ENCODE results near the gene ZBTB16. TPM values are rescaled to one million over a fixed set of nuclear protein-coding genes. Genes with fewer than 3 reads are reported as not detected.

The ZBTB16 gene
- polyA plus RNA-seq, 1 donor: 2.8 TPM

GRCh38 chr11:114105611-114106010 is 46.1 kb downstream of the ZBTB16 start:
- 0% methylated on average over 1 of the region's 3 CpGs for WGBS (ENCODE audit: insufficient coverage, low lambda C conversion rate)
- DNase-seq: no peak
- Histone ChIP-seq H3K27ac (ENCODE audit: low read length) (no peak overlapping the region), H3K9me3 (ENCODE audit: control insufficient read depth, low read depth, low read length) (no peaks in the 10 kb centered on the region), H3K36me3 (ENCODE audit: control insufficient read depth, insufficient read depth, low read length) (no peaks in the 10 kb centered on the region), H3K4me3 (ENCODE audit: low read length) (no peak overlapping the region), H3K27me3 (ENCODE audit: control insufficient read depth, insufficient read depth, low read length) (no peaks in the 10 kb centered on the region), H3K4me1 (ENCODE audit: control insufficient read depth, insufficient read depth, low read length) (no peaks in the 10 kb centered on the region)

- Histone ChIP-seq H3K4me3 (ENCODE audit: low read length) (no peak overlapping the region), H3K9me3 (ENCODE audit: control insufficient read depth, low read depth, low read length) (no peaks in the 10 kb centered on the region), H3K4me1 (ENCODE audit: control insufficient read depth, insufficient read depth, low read length) (no peaks in the 10 kb centered on the region), H3K27me3 (ENCODE audit: control insufficient read depth, insufficient read depth, low read length) (no peaks in the 10 kb centered on the region), H3K27ac (ENCODE audit: low read length) (no peak overlapping the region), H3K36me3 (ENCODE audit: control insufficient read depth, insufficient read depth, low read length) (no peaks in the 10 kb centered on the region)
- WGBS (ENCODE audit: insufficient coverage, low lambda C conversion rate): 100% methylated on average over 1 of the region's 8 CpGs
- no peak for DNase-seq
These were observed 46.5 kb downstream of the ZBTB16 start for GRCh38 chr11:114106047-114106446.

- no peaks in the 10 kb centered on the region for H3K4me1 ChIP-seq (ENCODE audit: control insufficient read depth, insufficient read depth, low read length)
- DNase-seq: no peak
- 100% methylated on average over 1 of the region's 6 CpGs for WGBS (ENCODE audit: insufficient coverage, low lambda C conversion rate)
These were observed 47.5 kb downstream of the ZBTB16 start for GRCh38 chr11:114106986-114107385.

GRCh38 chr11:114108501-114109205 is 49.1 kb downstream of the ZBTB16 start:
- H3K36me3 ChIP-seq (ENCODE audit: control insufficient read depth, insufficient read depth, low read length): no peaks in the 10 kb centered on the region
- no peaks in the 10 kb centered on the region for H3K4me1 ChIP-seq (ENCODE audit: control insufficient read depth, insufficient read depth, low read length)
- H3K4me3 ChIP-seq (ENCODE audit: low read length): no peak overlapping the region
- no peak for DNase-seq
- H3K9me3 ChIP-seq (ENCODE audit: control insufficient read depth, low read depth, low read length): no peaks in the 10 kb centered on the region
- no peak overlapping the region for H3K27ac ChIP-seq (ENCODE audit: low read length)
- H3K27me3 ChIP-seq (ENCODE audit: control insufficient read depth, insufficient read depth, low read length): no peaks in the 10 kb centered on the region
- WGBS (ENCODE audit: insufficient coverage, low lambda C conversion rate): 100% methylated on average over 1 of the region's 10 CpGs

More at GRCh38 chr11:114106986-114107385, 47.5 kb downstream of the ZBTB16 start:
- Histone ChIP-seq H3K27me3 (ENCODE audit: control insufficient read depth, insufficient read depth, low read length) (no peaks in the 10 kb centered on the region), H3K9me3 (ENCODE audit: control insufficient read depth, low read depth, low read length) (no peaks in the 10 kb centered on the region), H3K4me3 (ENCODE audit: low read length) (no peak overlapping the region), H3K36me3 (ENCODE audit: control insufficient read depth, insufficient read depth, low read length) (no peaks in the 10 kb centered on the region), H3K27ac (ENCODE audit: low read length) (no peak overlapping the region)

GRCh38 chr11:114109206-114110090 is 49.9 kb downstream of the ZBTB16 start:
- no peak for DNase-seq
- 100% methylated on average over 2 of the region's 9 CpGs for WGBS (ENCODE audit: insufficient coverage, low lambda C conversion rate)
- no peak overlapping the region for H3K4me3 ChIP-seq (ENCODE audit: low read length)
- H3K27me3 ChIP-seq (ENCODE audit: control insufficient read depth, insufficient read depth, low read length): no peaks in the 10 kb centered on the region
- no peaks in the 10 kb centered on the region for H3K9me3 ChIP-seq (ENCODE audit: control insufficient read depth, low read depth, low read length)
- H3K4me1 ChIP-seq (ENCODE audit: control insufficient read depth, insufficient read depth, low read length): no peaks in the 10 kb centered on the region
- H3K36me3 ChIP-seq (ENCODE audit: control insufficient read depth, insufficient read depth, low read length): no peaks in the 10 kb centered on the region
- no peak overlapping the region for H3K27ac ChIP-seq (ENCODE audit: low read length)

GRCh38 chr11:114110123-114110522 is 50.6 kb downstream of the ZBTB16 start:
- WGBS (ENCODE audit: insufficient coverage, low lambda C conversion rate): no CpG with 5 or more reads among the region's 6 CpGs
- DNase-seq: no peak
- Histone ChIP-seq H3K36me3 (ENCODE audit: control insufficient read depth, insufficient read depth, low read length) (no peaks in the 10 kb centered on the region), H3K4me3 (ENCODE audit: low read length) (no peak overlapping the region), H3K9me3 (ENCODE audit: control insufficient read depth, low read depth, low read length) (no peaks in the 10 kb centered on the region), H3K27me3 (ENCODE audit: control insufficient read depth, insufficient read depth, low read length) (no peaks in the 10 kb centered on the region), H3K4me1 (ENCODE audit: control insufficient read depth, insufficient read depth, low read length) (no peaks in the 10 kb centered on the region), H3K27ac (ENCODE audit: low read length) (no peak overlapping the region)

GRCh38 chr11:114110952-114111947 is 51.7 kb downstream of the ZBTB16 start:
- WGBS (ENCODE audit: insufficient coverage, low lambda C conversion rate): no CpG with 5 or more reads among the region's 12 CpGs
- Histone ChIP-seq H3K9me3 (ENCODE audit: control insufficient read depth, low read depth, low read length) (no peaks in the 10 kb centered on the region), H3K27ac (ENCODE audit: low read length) (no peak overlapping the region), H3K36me3 (ENCODE audit: control insufficient read depth, insufficient read depth, low read length) (no peaks in the 10 kb centered on the region), H3K27me3 (ENCODE audit: control insufficient read depth, insufficient read depth, low read length) (no peaks in the 10 kb centered on the region), H3K4me1 (ENCODE audit: control insufficient read depth, insufficient read depth, low read length) (peaks cover 2% of the 10 kb centered on the region), H3K4me3 (ENCODE audit: low read length) (no peak overlapping the region)
- no peak for DNase-seq

GRCh38 chr11:114115451-114115928 is 56.0 kb downstream of the ZBTB16 start:
- Histone ChIP-seq H3K4me1 (ENCODE audit: control insufficient read depth, insufficient read depth, low read length) (peaks cover 9% of the 10 kb centered on the region), H3K27me3 (ENCODE audit: control insufficient read depth, insufficient read depth, low read length) (no peaks in the 10 kb centered on the region), H3K36me3 (ENCODE audit: control insufficient read depth, insufficient read depth, low read length) (no peaks in the 10 kb centered on the region), H3K9me3 (ENCODE audit: control insufficient read depth, low read depth, low read length) (no peaks in the 10 kb centered on the region), H3K4me3 (ENCODE audit: low read length) (no peak overlapping the region), H3K27ac (ENCODE audit: low read length) (no peak overlapping the region)
- DNase-seq: no peak
- no CpG with 5 or more reads among the region's 14 CpGs for WGBS (ENCODE audit: insufficient coverage, low lambda C conversion rate)

- Histone ChIP-seq H3K9me3 (ENCODE audit: control insufficient read depth, low read depth, low read length) (no peaks in the 10 kb centered on the region), H3K27ac (ENCODE audit: low read length) (no peak overlapping the region), H3K27me3 (ENCODE audit: control insufficient read depth, insufficient read depth, low read length) (no peaks in the 10 kb centered on the region), H3K36me3 (ENCODE audit: control insufficient read depth, insufficient read depth, low read length) (no peaks in the 10 kb centered on the region), H3K4me3 (ENCODE audit: low read length) (no peak overlapping the region), H3K4me1 (ENCODE audit: control insufficient read depth, insufficient read depth, low read length) (peaks cover 9% of the 10 kb centered on the region)
- WGBS (ENCODE audit: insufficient coverage, low lambda C conversion rate): no CpG with 5 or more reads among the region's 5 CpGs
- no peak for DNase-seq
These were observed 56.8 kb downstream of the ZBTB16 start for GRCh38 chr11:114116357-114116756.

- peaks cover 9% of the 10 kb centered on the region for H3K4me1 ChIP-seq (ENCODE audit: control insufficient read depth, insufficient read depth, low read length)
- peak in 1 of 2 donors; percentile 52 for DNase-seq
- no peaks in the 10 kb centered on the region for H3K36me3 ChIP-seq (ENCODE audit: control insufficient read depth, insufficient read depth, low read length)
- no peak overlapping the region for H3K27ac ChIP-seq (ENCODE audit: low read length)
- WGBS (ENCODE audit: insufficient coverage, low lambda C conversion rate): no CpG with 5 or more reads among the region's 3 CpGs
- H3K4me3 ChIP-seq (ENCODE audit: low read length): no peak overlapping the region
- H3K27me3 ChIP-seq (ENCODE audit: control insufficient read depth, insufficient read depth, low read length): no peaks in the 10 kb centered on the region
- no peaks in the 10 kb centered on the region for H3K9me3 ChIP-seq (ENCODE audit: control insufficient read depth, low read depth, low read length)
These were observed 57.3 kb downstream of the ZBTB16 start for GRCh38 chr11:114116800-114117199.
